Measurements from ENCODE around the gene MME. TPM values are rescaled to one million over a fixed set of nuclear protein-coding genes. Genes with fewer than 3 reads are reported as not detected.

The MME gene
- total and polyA plus RNA-seq, 12 donors: 0.28 to 56.0 (median 1.5) TPM

GRCh38 chr3:155135003-155135402, 54.9 kb downstream of the MME start:
- intact Hi-C loops (cut with DNase I): no loop called here
- Histone ChIP-seq H3K4me1 (replicated peaks in 1 of 2) (no peaks in the 10 kb centered on the region), H3K27ac (no peak overlapping the region), H3K27me3 (no peaks in the 10 kb centered on the region), H3K4me3 (no peak overlapping the region), H3K9me3 (replicated peaks in 1 of 3) (no peaks in the 10 kb centered on the region), H3K36me3 (replicated peaks in 1 of 2) (no peaks in the 10 kb centered on the region)
- no peak for DNase-seq
- TF ChIP-seq CTCF (IDR thresholded peaks at IDR 0.05) (no peak), POLR2A (IDR thresholded peaks at IDR 0.05) (no peak)

GRCh38 chr3:155138677-155139076, 58.6 kb downstream of the MME start:
- H3K9me3 ChIP-seq (replicated peaks in 1 of 3): no peaks in the 10 kb centered on the region
- 71 to 87% (median 75%) methylated on average over 4 of the region's 4 CpGs for WGBS, 4 donors
- no peaks in the 10 kb centered on the region for H3K36me3 ChIP-seq (replicated peaks in 1 of 2)
- H3K4me1 ChIP-seq (replicated peaks in 1 of 2): no peaks in the 10 kb centered on the region
- intact Hi-C loops (cut with DNase I): no loop called here
- no peak for DNase-seq
- no peaks in the 10 kb centered on the region for H3K27me3 ChIP-seq
- no peak overlapping the region for H3K27ac ChIP-seq
- no peak overlapping the region for H3K4me3 ChIP-seq
- no peak for TF ChIP-seq CTCF (IDR thresholded peaks at IDR 0.05)

- Histone ChIP-seq H3K4me3 (no peak overlapping the region), H3K4me1 (replicated peaks in 1 of 2) (no peaks in the 10 kb centered on the region), H3K27ac (no peak overlapping the region), H3K9me3 (replicated peaks in 1 of 3) (no peaks in the 10 kb centered on the region), H3K27me3 (no peaks in the 10 kb centered on the region), H3K36me3 (replicated peaks in 1 of 2) (no peaks in the 10 kb centered on the region)
- TF ChIP-seq POLR2A (IDR thresholded peaks at IDR 0.05): no peak
- no peak for TF ChIP-seq CTCF (IDR thresholded peaks at IDR 0.05)
- intact Hi-C loops (cut with DNase I): no loop called here
- WGBS, 4 donors: 74 to 92% (median 87%) methylated on average over 1 of the region's 1 CpG
- no peak for DNase-seq
Observed at GRCh38 chr3:155147588-155147987, 67.5 kb downstream of the MME start.

- H3K36me3 ChIP-seq (replicated peaks in 1 of 2): no peaks in the 10 kb centered on the region
- H3K27ac ChIP-seq: no peak overlapping the region
- no peaks in the 10 kb centered on the region for H3K9me3 ChIP-seq (replicated peaks in 1 of 3)
- no peak overlapping the region for H3K4me3 ChIP-seq
- DNase-seq: no peak
- intact Hi-C loops (cut with DNase I): no loop called here
- TF ChIP-seq CTCF (IDR thresholded peaks at IDR 0.05) (no peak), POLR2A (IDR thresholded peaks at IDR 0.05) (no peak)
- WGBS, 4 donors: 70 to 83% (median 74%) methylated on average over 3 of the region's 3 CpGs
- H3K27me3 ChIP-seq: no peaks in the 10 kb centered on the region
- no peaks in the 10 kb centered on the region for H3K4me1 ChIP-seq (replicated peaks in 1 of 2)
Observed at GRCh38 chr3:155149494-155149893, 69.4 kb downstream of the MME start.
